GM21423 (cell line): Measurements from ENCODE around the gene PTPRT.

Experiments used
- ATAC-seq: cut with Tn5 transposase; IDR thresholded peaks from one replicate; pipeline ENCODE4 v1.9.1; 2021; ENCODE audit warnings: mild to moderate bottlenecking, moderate library complexity; ENCODE audit not compliant: unreplicated experiment

PTPRT gene

GRCh38 chr20:43189554-43190331, at the start of gene PTPRT:
Gene PTPRT, minus strand, starts transcription at chr20:43189906. Its CDS starts 173 bp downstream, at chr20:43189733.
- ATAC-seq, result no peak

DNA sequence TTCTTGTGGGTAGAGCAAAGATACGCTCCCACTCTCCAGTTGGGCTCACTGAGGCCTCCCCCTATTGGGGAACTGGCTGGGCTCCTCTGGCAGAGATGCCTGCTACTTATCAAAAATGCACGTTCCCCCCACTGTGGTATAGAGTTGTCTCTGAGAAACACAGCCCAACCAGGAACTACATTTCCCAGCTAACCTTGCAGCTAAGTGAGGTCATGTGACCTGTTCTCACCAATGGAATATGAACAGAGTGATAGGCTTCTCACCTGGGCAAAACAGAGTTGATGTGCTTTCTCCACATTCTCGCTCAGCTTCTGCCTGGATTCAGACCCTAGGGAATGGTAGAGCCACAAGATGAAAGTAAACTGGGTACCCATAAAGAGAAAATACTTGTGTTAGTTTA, 49.1 kb upstream of the PTPRT start:
- ATAC-seq, result no peak

GRCh38 chr20:43238266-43238665, 48.6 kb upstream of the PTPRT start:
- ATAC-seq, result no peak

DNA sequence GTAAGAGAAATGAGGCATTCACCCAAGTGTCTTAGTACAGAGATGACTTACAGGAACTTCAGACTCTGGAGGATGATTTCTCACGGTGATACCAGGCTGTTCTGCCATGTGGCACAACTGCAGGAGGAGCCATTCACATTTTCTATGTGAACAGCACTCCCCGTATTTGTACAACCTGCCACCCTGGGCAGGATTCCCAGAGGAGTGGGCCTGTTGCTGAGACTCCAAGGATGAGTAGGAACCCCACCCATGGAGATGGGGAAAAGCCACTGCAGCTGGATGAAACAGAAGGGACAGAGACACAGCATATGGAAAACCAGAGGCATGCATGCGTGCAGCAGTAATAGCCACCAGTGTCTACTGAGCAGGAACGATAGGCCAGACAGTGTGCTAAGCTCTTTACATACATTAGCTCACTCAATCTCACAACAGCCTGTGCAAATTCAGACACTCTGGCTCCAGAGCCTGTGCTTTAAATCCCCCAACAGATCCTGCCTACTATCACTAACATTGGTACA, 48.0 kb upstream of the PTPRT start:
- no peak for ATAC-seq

GRCh38 chr20:43235998-43236397, 46.3 kb upstream of the PTPRT start:
- no peak for ATAC-seq

DNA sequence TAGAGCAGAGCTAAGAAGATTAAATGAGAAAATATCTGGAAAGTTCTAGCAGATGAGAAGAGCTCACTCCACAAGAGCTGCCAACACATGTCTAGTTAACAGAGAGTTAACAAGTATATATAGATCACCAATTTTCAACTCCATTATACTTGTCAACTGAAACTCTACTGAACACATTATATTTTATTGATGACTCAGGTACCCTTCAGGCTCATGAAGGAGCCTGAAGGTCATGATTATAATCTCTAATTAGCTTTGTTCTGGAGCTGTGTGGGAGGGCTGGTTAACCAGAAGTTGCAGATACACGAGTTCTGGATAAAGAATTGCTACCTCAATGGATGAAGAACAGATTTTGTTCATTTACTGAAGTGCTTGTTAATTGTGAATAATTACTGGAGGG, 42.1 kb upstream of the PTPRT start:
- ATAC-seq, result no peak

DNA sequence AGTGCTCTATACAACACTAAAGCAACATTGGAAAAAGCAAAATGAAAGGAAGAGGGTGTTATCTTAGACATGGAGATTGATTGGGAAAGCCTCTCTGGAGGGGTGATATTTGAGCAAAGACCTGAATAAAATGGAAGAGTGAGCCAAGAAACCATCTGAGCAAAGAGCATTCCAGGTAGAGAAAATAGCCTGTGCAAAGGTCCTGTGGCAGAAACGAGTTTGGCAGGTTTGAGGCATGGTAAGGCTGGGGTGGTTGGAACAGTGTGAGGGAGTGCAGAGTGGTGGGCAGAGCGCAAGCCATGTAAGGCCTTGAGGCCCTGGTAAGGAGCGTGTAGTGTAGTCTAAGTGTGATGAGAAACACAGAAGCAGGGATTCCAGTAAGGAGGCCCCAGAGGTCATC, 40.0 kb upstream of the PTPRT start:
- no peak for ATAC-seq

GRCh38 chr20:43220612-43221011, 30.9 kb upstream of the PTPRT start:
- no peak for ATAC-seq

DNA sequence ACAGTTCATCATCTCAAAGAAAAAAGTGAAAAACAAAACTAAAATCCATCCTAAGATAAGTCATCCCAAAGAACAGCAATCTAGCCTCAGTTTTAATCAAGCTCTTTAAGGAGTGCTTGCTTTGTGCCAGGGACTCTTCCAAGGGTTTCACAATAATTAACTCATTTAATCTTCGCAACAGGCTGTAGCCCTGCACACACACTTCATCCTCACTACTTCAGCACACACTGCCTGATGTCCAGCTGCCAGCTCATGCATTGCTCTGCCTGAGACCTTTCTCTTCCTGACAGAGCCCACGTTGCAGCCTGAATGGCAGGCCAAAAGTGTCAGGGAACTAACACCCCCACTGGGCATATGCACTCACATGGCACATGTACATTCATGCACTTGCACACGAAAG, 21.2 kb upstream of the PTPRT start:
- no peak for ATAC-seq

GRCh38 chr20:43209831-43210230, 20.1 kb upstream of the PTPRT start:
- ATAC-seq, result no peak

GRCh38 chr20:43205699-43206098, 16.0 kb upstream of the PTPRT start:
- no peak for ATAC-seq

DNA sequence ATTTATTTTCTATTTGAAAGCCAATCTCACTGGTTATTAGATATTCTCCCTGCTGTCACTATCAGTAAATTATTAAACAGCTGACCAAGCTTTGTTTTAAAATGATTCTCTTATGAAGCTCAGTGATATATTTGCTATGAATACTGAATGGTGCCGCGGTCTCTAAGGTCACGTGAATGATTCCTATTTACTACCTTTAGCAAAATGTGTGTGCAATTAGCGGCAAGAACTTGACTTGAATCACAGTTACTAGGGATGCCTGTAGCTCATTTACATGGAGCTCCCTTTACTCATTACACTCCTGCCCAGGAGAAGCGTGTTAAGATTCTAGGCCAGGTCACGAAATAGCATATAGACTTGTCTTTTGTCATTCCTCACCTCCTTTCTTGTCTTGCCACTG, 12.4 kb upstream of the PTPRT start:
- no peak for ATAC-seq

DNA sequence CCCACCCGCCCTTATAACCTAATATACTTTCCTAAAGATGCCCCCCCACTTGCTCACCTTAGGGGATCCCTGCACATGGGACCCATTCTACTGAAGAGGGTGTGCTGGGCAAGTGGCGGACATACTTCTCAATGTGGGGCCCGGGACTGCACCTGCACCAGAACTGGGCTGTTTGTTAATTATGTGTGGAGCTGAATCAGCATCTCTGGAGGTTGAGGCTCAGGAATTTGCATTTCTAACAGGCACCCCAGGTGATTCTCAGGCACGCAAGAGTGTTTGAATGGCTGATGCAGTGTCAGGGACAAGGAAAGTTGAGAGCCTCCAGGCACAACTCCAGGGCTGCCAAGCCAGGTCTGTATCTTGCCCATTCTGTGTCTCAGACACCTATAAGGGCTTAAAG, 8.9 kb upstream of the PTPRT start:
- no peak for ATAC-seq

DNA sequence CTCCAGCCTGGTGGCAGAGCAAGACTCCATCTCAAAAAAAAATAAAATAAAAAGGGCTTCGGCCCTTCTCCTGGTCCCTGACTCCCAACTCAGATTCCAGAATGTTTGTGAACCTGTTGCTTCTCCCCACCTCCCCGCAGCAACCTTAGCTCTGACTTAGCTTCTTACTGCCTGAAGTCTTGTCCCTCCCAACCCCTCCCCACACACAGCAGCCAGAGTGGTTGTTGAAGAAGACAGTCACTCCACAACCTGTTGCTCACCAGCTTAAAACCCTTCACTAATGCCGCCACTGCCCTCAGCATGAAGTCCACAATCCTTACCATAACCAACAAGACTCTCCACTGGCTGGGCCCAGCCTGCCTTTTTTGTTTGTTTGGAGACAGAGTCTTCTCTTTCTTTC, 6.5 kb upstream of the PTPRT start:
- no peak for ATAC-seq

DNA sequence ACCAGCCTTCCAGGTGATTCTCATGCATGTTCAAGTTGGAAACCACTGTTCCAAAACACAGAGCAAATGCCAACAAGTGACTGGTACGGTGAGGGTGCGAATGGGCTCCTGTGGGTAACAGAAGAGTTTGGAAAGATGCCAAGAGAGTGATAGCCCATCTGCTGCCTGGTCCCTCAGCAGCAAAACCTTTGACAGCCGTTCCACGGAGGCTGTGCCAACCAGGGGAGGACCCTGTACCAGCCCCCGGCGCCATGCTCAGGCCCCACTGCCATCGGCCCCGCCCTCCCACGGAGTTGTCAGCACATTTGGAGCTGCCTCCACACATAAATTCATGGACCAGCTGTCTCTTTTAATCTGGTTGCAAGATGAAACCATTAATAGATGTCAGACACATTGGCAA, 4.4 kb upstream of the PTPRT start:
- ATAC-seq, result no peak

GRCh38 chr20:43193443-43193842, 3.7 kb upstream of the PTPRT start:
- no peak for ATAC-seq

- ATAC-seq, result no peak
These were observed 2.5 kb upstream of the PTPRT start for GRCh38 chr20:43191946-43192863.

DNA sequence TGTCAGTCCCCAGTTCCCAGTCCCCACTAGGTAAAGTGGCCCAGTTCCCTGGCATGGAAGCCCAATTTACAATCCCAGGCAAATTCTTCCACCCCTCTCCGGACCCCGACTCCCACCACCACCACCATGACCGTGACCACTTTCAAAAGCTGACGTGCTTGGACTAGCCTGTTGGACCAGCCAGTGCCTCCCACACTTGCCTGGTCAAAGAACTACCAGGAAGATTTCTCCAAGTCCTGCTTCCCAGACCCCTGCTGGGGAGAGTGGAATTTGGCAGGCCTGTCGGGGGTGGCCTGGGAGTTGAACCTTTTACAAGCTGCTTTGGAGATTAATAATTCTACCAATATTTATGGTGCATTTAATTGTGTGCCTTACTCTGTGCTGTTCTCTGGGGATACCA, 1.4 kb upstream of the PTPRT start:
- ATAC-seq, result no peak

- no peak for ATAC-seq
These were observed 737 bp upstream of the PTPRT start for GRCh38 chr20:43190332-43190953.

- ATAC-seq, result no peak
These were observed 699 bp downstream of the PTPRT start for GRCh38 chr20:43188861-43189553.

DNA sequence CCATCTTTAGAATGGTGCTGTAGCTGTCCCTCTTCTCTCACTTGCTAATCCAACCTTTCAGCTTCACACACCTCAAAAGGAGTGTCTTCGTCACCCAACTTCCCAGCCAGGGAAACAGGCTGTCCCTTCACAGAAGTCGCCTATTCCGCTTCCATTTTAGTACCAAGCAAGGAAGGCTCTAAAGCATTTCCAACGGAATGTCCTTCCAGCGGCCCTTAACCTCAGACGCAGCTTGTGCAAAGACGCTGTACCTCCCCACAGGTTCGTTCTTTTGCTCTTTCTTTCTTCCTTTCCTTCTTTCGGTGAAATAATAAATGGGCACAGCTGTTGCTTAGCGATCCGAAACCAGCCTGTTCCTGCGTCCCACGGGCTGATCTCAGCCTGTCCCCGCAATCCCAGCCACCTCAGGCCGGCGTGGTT, 1.5 kb downstream of the PTPRT start:
- no peak for ATAC-seq
